Measurements from ENCODE around the gene GRIA4. TPM values are rescaled to one million over a fixed set of nuclear protein-coding genes. Genes with fewer than 3 reads are reported as not detected.

Gene GRIA4
- total and polyA plus RNA-seq, 4 donors = 0.38 to 3.7 TPM; not detected in 2

DNA sequence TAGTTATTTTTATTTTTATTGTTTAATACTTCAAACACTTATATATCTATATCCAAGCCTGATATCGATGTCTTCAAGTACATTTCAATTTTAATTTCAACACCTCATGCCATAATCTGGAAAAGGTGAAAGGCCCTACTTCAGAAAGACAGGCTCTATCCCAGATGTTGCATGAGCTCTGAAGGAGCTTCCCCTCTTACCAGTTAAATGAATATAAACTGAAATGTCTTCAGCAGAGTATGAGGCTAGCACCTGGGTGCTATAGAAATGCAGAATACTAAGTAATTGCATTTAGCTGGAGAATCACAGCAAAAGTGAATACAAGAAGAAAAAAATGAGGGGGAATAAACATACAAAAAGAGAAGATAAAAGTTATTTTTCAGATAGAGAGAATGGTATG is 11.5 kb upstream of the GRIA4 start:
- DNase-seq (no peak), ATAC-seq (ENCODE audit: low FRiP score) (no peak)
- intact Hi-C loops (cut with DNase I) = no loop called here
- Histone ChIP-seq H3K36me3 (ENCODE audit: control insufficient read depth in 1 of 2, insufficient read depth in 2 of 2, low read length in 1 of 2) (no peaks in the 10 kb centered on the region), H3K27me3 (ENCODE audit: control insufficient read depth in 1 of 2, insufficient read depth in 2 of 2, low read length in 1 of 2) (no peaks in the 10 kb centered on the region), H3K4me1 (ENCODE audit: control insufficient read depth in 1 of 2, insufficient read depth in 2 of 2, low read length in 2 of 2) (no peaks in the 10 kb centered on the region), H3K4me3 (ENCODE audit: low read length in 2 of 2) (no peak overlapping the region), H3K9me3 (ENCODE audit: control insufficient read depth, low read length) (no peaks in the 10 kb centered on the region), H3K27ac (ENCODE audit: low read depth in 1 of 2, low read length in 2 of 2) (no peak overlapping the region)
- WGBS, 2 donors = 84 to 85% methylated on average over 1 of the region's 1 CpG

DNA sequence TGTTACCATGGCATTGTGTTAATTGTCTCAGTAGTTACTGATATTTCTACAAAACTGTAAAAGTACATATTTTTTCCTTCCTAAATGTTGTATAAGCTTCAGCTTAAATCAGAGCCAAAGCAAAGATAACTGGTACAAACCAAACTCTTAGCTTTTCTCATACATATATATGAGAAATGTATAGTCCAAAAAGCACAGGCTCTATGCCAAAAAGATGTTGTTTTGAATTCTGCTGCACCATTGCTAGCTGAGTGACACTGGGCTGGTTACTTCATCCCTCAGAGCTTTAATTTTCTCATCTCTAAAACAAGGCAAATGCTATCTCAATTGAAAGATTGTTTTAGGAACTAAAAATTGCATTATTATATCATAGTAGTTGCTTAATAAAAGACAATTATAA is 6.7 kb upstream of the GRIA4 start:
- no peak for DNase-seq
- H3K27me3 ChIP-seq (ENCODE audit: control insufficient read depth in 1 of 2, insufficient read depth in 2 of 2, low read length in 1 of 2) = peaks cover 0 to 2% of the 10 kb centered on the region in 2 donors
- H3K36me3 ChIP-seq (ENCODE audit: control insufficient read depth in 1 of 2, insufficient read depth in 2 of 2, low read length in 1 of 2) = no peaks in the 10 kb centered on the region
- intact Hi-C loops (cut with DNase I) = no loop called here
- H3K4me3 ChIP-seq (ENCODE audit: low read length in 2 of 2) = no peak overlapping the region
- no peak for ATAC-seq (ENCODE audit: low FRiP score)
- no peak overlapping the region for H3K27ac ChIP-seq (ENCODE audit: low read depth in 1 of 2, low read length in 2 of 2)
- no peaks in the 10 kb centered on the region for H3K4me1 ChIP-seq (ENCODE audit: control insufficient read depth in 1 of 2, insufficient read depth in 2 of 2, low read length in 2 of 2)
- H3K9me3 ChIP-seq (ENCODE audit: control insufficient read depth, low read length) = no peaks in the 10 kb centered on the region

DNA sequence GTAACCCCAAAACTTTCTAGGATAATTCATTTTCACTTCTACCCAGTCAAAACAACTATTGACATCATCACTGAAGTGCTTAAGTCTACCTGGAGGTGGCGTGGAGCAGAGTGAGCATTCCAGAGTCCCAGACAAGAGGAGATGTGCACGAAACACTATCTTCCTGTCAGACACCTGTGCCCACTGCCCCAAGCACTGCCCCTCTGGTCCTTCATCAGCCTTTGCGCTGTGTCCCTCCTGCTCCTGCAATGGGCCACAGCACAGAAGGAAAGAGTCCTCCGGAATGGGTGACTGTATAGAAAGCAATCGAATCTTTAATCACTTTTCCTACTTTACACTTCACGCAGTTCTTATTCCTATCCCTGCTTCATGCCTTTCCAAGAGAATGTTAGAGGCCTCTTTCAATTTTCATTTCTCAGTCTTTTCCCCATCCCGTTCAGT is 512 bp upstream of the GRIA4 start:
- 19% methylated on average over 7 of the region's 7 CpGs for WGBS, 2 donors
- no peak overlapping the region for H3K27ac ChIP-seq (ENCODE audit: low read depth in 1 of 2, low read length in 2 of 2)
- H3K27me3 ChIP-seq (ENCODE audit: control insufficient read depth in 1 of 2, insufficient read depth in 2 of 2, low read length in 1 of 2) = peaks cover 0 to 2% of the 10 kb centered on the region in 2 donors
- H3K4me1 ChIP-seq (ENCODE audit: control insufficient read depth in 1 of 2, insufficient read depth in 2 of 2, low read length in 2 of 2) = no peaks in the 10 kb centered on the region
- intact Hi-C loops (cut with DNase I) = no loop called here
- DNase-seq (no peak), ATAC-seq (ENCODE audit: low FRiP score) (no peak)
- no peak overlapping the region for H3K4me3 ChIP-seq (ENCODE audit: low read length in 2 of 2)
- H3K9me3 ChIP-seq (ENCODE audit: control insufficient read depth, low read length) = no peaks in the 10 kb centered on the region
- no peaks in the 10 kb centered on the region for H3K36me3 ChIP-seq (ENCODE audit: control insufficient read depth in 1 of 2, insufficient read depth in 2 of 2, low read length in 1 of 2)

DNA sequence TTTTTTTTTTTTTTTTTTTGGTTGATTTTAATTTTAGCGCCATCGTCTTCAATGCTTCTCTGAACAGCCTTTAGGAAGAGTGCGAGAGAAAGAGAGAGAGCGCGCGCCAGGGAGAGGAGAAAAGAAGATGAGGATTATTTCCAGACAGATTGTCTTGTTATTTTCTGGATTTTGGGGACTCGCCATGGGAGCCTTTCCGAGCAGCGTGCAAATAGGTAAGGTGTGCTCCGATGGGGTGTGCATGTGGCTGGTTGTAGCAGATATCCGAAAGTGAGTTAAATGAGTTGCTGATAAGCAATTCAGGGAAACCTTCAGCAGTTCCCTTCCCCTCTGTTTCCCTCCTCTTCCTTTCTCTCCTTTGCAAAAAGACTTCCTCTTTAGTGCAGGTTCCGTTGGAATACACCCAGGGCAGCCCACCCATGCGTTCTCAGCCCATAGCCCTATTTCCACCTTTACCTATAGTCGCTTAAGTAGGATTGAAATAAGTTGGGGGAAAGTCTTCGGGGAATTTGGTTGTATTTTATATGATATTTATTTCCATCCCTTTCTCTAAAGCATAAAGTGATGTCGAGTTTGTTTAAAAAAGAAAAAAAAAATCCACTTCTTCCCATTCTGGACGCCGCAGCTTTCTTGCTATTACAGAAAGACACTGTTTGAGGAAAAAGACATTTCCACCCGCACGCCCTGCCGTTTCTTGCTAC is 1.1 kb downstream of the GRIA4 start:
- intact Hi-C loops (cut with DNase I) = no loop called here
- Histone ChIP-seq H3K27me3 (ENCODE audit: control insufficient read depth in 1 of 2, insufficient read depth in 2 of 2, low read length in 1 of 2) (no peaks in the 10 kb centered on the region), H3K4me1 (ENCODE audit: control insufficient read depth in 1 of 2, insufficient read depth in 2 of 2, low read length in 2 of 2) (no peaks in the 10 kb centered on the region), H3K4me3 (ENCODE audit: low read length in 2 of 2) (no peak overlapping the region), H3K27ac (ENCODE audit: low read depth in 1 of 2, low read length in 2 of 2) (no peak overlapping the region), H3K9me3 (ENCODE audit: control insufficient read depth, low read length) (no peaks in the 10 kb centered on the region), H3K36me3 (ENCODE audit: control insufficient read depth in 1 of 2, insufficient read depth in 2 of 2, low read length in 1 of 2) (no peaks in the 10 kb centered on the region)
- no peak for DNase-seq
- 4% methylated on average over 21 of the region's 21 CpGs for WGBS, 2 donors
- ATAC-seq (ENCODE audit: low FRiP score) = no peak

DNA sequence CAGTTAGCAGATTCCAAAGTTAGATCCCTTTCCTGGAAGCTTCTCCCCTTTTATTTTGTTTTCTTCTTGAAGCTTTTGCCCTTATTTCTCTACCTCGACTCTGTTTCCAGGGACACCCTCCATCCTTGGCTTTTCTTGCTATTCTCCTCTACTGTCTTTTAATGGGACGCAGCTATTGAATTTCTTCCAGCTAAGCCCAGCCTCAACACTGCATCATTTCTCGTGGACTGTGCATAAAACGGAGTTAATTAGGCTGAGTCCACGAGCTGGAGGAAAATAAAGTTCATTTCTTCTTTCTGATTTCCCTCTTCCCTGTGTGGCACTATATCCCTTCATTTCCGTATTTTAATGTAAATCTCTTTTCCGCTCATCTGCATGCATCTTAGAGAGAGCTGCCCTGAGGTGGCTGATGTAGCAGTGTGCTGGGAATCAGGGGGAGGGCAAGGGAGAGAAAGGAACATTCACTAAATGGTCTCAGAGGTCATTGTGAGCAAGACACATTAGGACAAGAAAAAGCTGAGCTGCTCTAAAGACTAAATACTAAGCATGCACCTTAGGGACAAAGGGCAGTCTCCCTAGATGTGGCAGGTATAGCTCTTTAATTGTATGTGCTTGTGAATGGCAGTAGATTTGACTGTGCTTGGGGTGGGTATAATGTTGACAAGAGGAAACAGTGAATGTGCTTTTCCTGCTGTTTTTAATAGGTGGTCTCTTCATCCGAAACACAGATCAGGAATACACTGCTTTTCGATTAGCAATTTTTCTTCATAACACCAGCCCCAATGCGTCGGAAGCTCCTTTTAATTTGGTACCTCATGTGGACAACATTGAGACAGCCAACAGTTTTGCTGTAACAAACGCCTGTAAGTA is 1.9 kb downstream of the GRIA4 start:
- Histone ChIP-seq H3K36me3 (ENCODE audit: control insufficient read depth in 1 of 2, insufficient read depth in 2 of 2, low read length in 1 of 2) (no peaks in the 10 kb centered on the region), H3K27me3 (ENCODE audit: control insufficient read depth in 1 of 2, insufficient read depth in 2 of 2, low read length in 1 of 2) (no peaks in the 10 kb centered on the region), H3K4me3 (ENCODE audit: low read length in 2 of 2) (no peak overlapping the region), H3K9me3 (ENCODE audit: control insufficient read depth, low read length) (no peaks in the 10 kb centered on the region), H3K27ac (ENCODE audit: low read depth in 1 of 2, low read length in 2 of 2) (no peak overlapping the region), H3K4me1 (ENCODE audit: control insufficient read depth in 1 of 2, insufficient read depth in 2 of 2, low read length in 2 of 2) (no peaks in the 10 kb centered on the region)
- WGBS, 2 donors = 43 to 49% methylated on average over 12 of the region's 12 CpGs
- DNase-seq = no peak
- intact Hi-C loops (cut with DNase I) = no loop called here
- no peak for ATAC-seq (ENCODE audit: low FRiP score)

DNA sequence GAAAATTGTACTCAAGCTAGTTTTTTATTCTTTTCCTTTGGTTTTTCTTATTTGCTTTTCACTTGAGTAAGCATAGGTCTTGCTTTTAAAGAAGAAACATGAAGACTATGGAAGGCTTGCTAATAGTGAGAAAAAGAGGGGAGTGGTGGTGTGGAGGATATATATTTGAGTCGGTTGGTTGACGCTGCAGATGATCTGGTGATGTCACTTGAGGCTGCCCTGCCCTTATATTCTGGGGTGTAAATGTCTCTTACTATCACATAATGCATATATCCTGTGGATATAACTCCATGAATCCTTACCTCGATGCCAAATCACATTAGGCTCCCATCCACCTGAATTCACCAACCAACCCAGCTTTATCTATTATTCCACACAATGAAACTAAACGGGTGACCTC is 2.9 kb downstream of the GRIA4 start:
- no peak overlapping the region for H3K27ac ChIP-seq (ENCODE audit: low read depth in 1 of 2, low read length in 2 of 2)
- no peaks in the 10 kb centered on the region for H3K36me3 ChIP-seq (ENCODE audit: control insufficient read depth in 1 of 2, insufficient read depth in 2 of 2, low read length in 1 of 2)
- H3K9me3 ChIP-seq (ENCODE audit: control insufficient read depth, low read length) = no peaks in the 10 kb centered on the region
- no peaks in the 10 kb centered on the region for H3K27me3 ChIP-seq (ENCODE audit: control insufficient read depth in 1 of 2, insufficient read depth in 2 of 2, low read length in 1 of 2)
- H3K4me1 ChIP-seq (ENCODE audit: control insufficient read depth in 1 of 2, insufficient read depth in 2 of 2, low read length in 2 of 2) = no peaks in the 10 kb centered on the region
- DNase-seq = no peak
- 81 to 92% methylated on average over 4 of the region's 4 CpGs for WGBS, 2 donors
- ATAC-seq (ENCODE audit: low FRiP score) = no peak
- intact Hi-C loops (cut with DNase I) = no loop called here
- H3K4me3 ChIP-seq (ENCODE audit: low read length in 2 of 2) = no peak overlapping the region

DNA sequence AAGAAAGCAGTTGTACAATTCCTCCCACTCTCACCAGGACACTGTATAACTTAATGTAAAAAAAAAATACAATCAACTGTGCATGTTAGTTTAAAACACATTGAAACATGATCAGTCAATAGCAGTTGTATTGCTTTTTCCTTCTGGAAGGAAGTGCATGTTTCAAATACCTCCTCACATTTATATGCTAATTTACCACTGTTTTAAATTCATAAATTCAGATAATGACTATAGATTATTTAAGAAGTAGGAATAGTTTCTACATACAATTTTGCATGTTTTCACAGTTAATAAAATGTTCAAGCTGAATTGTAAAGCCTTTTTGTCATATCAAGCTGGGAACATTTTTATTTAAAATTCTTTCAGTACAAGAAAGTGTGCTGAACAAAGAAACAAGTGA is 3.3 kb downstream of the GRIA4 start:
- Histone ChIP-seq H3K4me3 (ENCODE audit: low read length in 2 of 2) (no peak overlapping the region), H3K27me3 (ENCODE audit: control insufficient read depth in 1 of 2, insufficient read depth in 2 of 2, low read length in 1 of 2) (no peaks in the 10 kb centered on the region), H3K36me3 (ENCODE audit: control insufficient read depth in 1 of 2, insufficient read depth in 2 of 2, low read length in 1 of 2) (no peaks in the 10 kb centered on the region), H3K27ac (ENCODE audit: low read depth in 1 of 2, low read length in 2 of 2) (no peak overlapping the region), H3K4me1 (ENCODE audit: control insufficient read depth in 1 of 2, insufficient read depth in 2 of 2, low read length in 2 of 2) (no peaks in the 10 kb centered on the region), H3K9me3 (ENCODE audit: control insufficient read depth, low read length) (peaks cover 1% of the 10 kb centered on the region)
- no peak for ATAC-seq (ENCODE audit: low FRiP score)
- DNase-seq = no peak
- intact Hi-C loops (cut with DNase I) = no loop called here

DNA sequence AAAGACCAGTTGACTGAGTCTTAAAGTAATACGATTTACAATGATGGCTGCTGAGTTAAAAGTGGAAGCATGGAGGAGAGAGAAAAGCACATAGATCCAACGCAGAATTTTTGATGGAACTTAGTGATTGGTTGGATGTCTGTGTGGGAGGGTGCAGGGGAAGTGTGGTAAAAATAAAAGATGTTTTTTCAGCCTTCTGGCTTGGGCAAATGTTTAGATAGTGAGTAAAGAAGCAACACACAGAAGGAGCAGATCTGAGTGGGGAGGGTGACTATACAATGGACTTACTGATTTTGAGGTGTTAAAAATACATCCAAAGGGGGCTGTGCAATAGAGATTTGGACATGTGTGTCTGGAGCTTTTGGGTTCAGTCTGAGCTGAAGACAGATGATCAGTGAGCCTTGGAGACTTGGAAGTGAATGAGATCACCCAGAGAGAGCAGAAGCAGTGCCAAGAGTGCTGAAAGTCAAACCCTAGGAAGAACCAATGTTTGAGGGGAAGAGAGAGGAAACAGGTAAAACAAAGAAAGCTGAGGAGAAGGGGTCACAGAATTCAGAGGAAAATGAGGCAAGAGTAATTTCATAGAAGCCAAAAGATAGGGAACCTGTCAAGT is 8.6 kb downstream of the GRIA4 start:
- Histone ChIP-seq H3K27ac (ENCODE audit: low read depth in 1 of 2, low read length in 2 of 2) (no peak overlapping the region), H3K9me3 (ENCODE audit: control insufficient read depth, low read length) (peaks cover 1% of the 10 kb centered on the region), H3K36me3 (ENCODE audit: control insufficient read depth in 1 of 2, insufficient read depth in 2 of 2, low read length in 1 of 2) (no peaks in the 10 kb centered on the region), H3K27me3 (ENCODE audit: control insufficient read depth in 1 of 2, insufficient read depth in 2 of 2, low read length in 1 of 2) (no peaks in the 10 kb centered on the region), H3K4me3 (ENCODE audit: low read length in 2 of 2) (no peak overlapping the region), H3K4me1 (ENCODE audit: control insufficient read depth in 1 of 2, insufficient read depth in 2 of 2, low read length in 2 of 2) (no peaks in the 10 kb centered on the region)
- DNase-seq = no peak
- WGBS, 2 donors = 45 to 56% methylated on average over 2 of the region's 2 CpGs
- no peak for ATAC-seq (ENCODE audit: low FRiP score)
- intact Hi-C loops (cut with DNase I) = no loop called here

DNA sequence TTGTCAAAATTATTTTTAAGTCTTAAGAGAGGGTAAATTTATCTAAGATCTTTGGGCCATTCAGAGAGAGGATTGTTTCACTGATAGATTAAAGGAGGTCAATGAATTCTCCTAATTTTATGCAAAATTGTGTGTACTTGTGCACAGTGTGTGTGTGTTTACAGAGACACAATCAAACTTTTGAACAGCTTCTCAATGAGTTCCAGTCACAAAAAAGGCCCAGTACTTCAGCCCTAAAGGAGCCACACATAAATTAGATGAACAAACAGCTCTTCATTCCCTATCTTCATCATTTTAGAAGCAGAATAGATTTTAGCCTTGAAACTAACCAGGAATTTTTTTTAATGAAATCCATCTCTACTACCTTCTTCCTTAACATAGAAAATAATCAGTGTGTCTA is 9.7 kb downstream of the GRIA4 start:
- intact Hi-C loops (cut with DNase I) = no loop called here

More for the DNA sequence above, 9.7 kb downstream of the GRIA4 start:
- H3K27ac ChIP-seq (ENCODE audit: low read depth in 1 of 2, low read length in 2 of 2) = no peak overlapping the region
- no peak for DNase-seq
- H3K4me3 ChIP-seq (ENCODE audit: low read length in 2 of 2) = no peak overlapping the region
- no peaks in the 10 kb centered on the region for H3K36me3 ChIP-seq (ENCODE audit: control insufficient read depth in 1 of 2, insufficient read depth in 2 of 2, low read length in 1 of 2)
- no peaks in the 10 kb centered on the region for H3K4me1 ChIP-seq (ENCODE audit: control insufficient read depth in 1 of 2, insufficient read depth in 2 of 2, low read length in 2 of 2)
- no peaks in the 10 kb centered on the region for H3K27me3 ChIP-seq (ENCODE audit: control insufficient read depth in 1 of 2, insufficient read depth in 2 of 2, low read length in 1 of 2)
- ATAC-seq (ENCODE audit: low FRiP score) = no peak
- peaks cover 1% of the 10 kb centered on the region for H3K9me3 ChIP-seq (ENCODE audit: control insufficient read depth, low read length)

Data from aorta (tissue), 5 donors.